ENCODE results near the gene KPNA4. TPM values are rescaled to one million over a fixed set of nuclear protein-coding genes. Genes with fewer than 3 reads are reported as not detected.

The KPNA4 gene
- polyA plus RNA-seq, 3 donors = 4.4 to 14.7 (median 4.5) TPM

GRCh38 chr3:160602259-160602658 lies 36.9 kb upstream of the KPNA4 start:
- Histone ChIP-seq H3K36me3 (replicated peaks in 1 of 2; ENCODE audit: control insufficient read depth in 1 of 2, insufficient read depth in 2 of 2, low read length in 2 of 2) (no peaks in the 10 kb centered on the region), H2AFZ (ENCODE audit: insufficient read depth, low read depth, low read length, poor library complexity, severe bottlenecking) (no peak overlapping the region), H3K27ac (ENCODE audit: low read depth in 1 of 2, low read length in 2 of 2) (no peak overlapping the region), H3K4me1 (ENCODE audit: control insufficient read depth in 1 of 2, insufficient read depth in 2 of 2, low read length in 2 of 2) (no peaks in the 10 kb centered on the region), H4K20me1 (ENCODE audit: insufficient read depth, low read length) (no peaks in the 10 kb centered on the region), H3K4me3 (replicated peaks in 1 of 3; ENCODE audit: low read depth in 2 of 3, low read length in 3 of 3) (no peak overlapping the region), H3K9me3 (replicated peaks in 1 of 2; ENCODE audit: control insufficient read depth in 1 of 2, insufficient read depth in 1 of 2, low read length in 2 of 2) (no peaks in the 10 kb centered on the region), H3K4me2 (replicated peaks; ENCODE audit: extremely low read depth, low read length, poor library complexity, severe bottlenecking) (no peak overlapping the region), H3K27me3 (ENCODE audit: control insufficient read depth in 2 of 2, insufficient read depth in 2 of 2, low read length in 2 of 2) (no peaks in the 10 kb centered on the region), H3K79me2 (ENCODE audit: insufficient read depth, low read length) (no peaks in the 10 kb centered on the region), H3K9ac (ENCODE audit: insufficient read depth, low read length, poor library complexity, severe bottlenecking) (no peak overlapping the region)
- no peak overlapping the region for H3K4me3 Mint-ChIP-seq
- no peaks in the 10 kb centered on the region for H3K36me3 Mint-ChIP-seq
- no peak overlapping the region for H3K27ac Mint-ChIP-seq
- peaks cover 0 to 2% (median 0%) of the 10 kb centered on the region in 7 donors for H3K9me3 Mint-ChIP-seq
- DNase-seq = no peak
- H3K4me1 Mint-ChIP-seq = no peaks in the 10 kb centered on the region
- intact Hi-C loops (cut with micrococcal nuclease) = no loop called here
- no peak for TF ChIP-seq CTCF (IDR thresholded peaks at IDR 0.05)
- H3K27me3 Mint-ChIP-seq (ENCODE audit: low read depth in 3 of 3) = peaks cover 2 to 3% (median 2%) of the 10 kb centered on the region in 3 donors

- Mint-ChIP-seq H3K9me3 (peaks cover 0 to 2% (median 0%) of the 10 kb centered on the region in 7 donors), H3K36me3 (no peaks in the 10 kb centered on the region)
- no peak for DNase-seq
These were observed 35.9 kb upstream of the KPNA4 start for GRCh38 chr3:160601288-160601687.

More at GRCh38 chr3:160601288-160601687, 35.9 kb upstream of the KPNA4 start:
- Histone ChIP-seq H3K79me2 (ENCODE audit: insufficient read depth, low read length) (no peaks in the 10 kb centered on the region), H3K27ac (ENCODE audit: low read depth in 1 of 2, low read length in 2 of 2) (no peak overlapping the region), H3K4me2 (replicated peaks; ENCODE audit: extremely low read depth, low read length, poor library complexity, severe bottlenecking) (no peak overlapping the region), H4K20me1 (ENCODE audit: insufficient read depth, low read length) (no peaks in the 10 kb centered on the region), H2AFZ (ENCODE audit: insufficient read depth, low read depth, low read length, poor library complexity, severe bottlenecking) (no peak overlapping the region), H3K9me3 (replicated peaks in 1 of 2; ENCODE audit: control insufficient read depth in 1 of 2, insufficient read depth in 1 of 2, low read length in 2 of 2) (no peaks in the 10 kb centered on the region), H3K4me3 (replicated peaks in 1 of 3; ENCODE audit: low read depth in 2 of 3, low read length in 3 of 3) (no peak overlapping the region), H3K36me3 (replicated peaks in 1 of 2; ENCODE audit: control insufficient read depth in 1 of 2, insufficient read depth in 2 of 2, low read length in 2 of 2) (no peaks in the 10 kb centered on the region), H3K9ac (ENCODE audit: insufficient read depth, low read length, poor library complexity, severe bottlenecking) (no peak overlapping the region), H3K27me3 (ENCODE audit: control insufficient read depth in 2 of 2, insufficient read depth in 2 of 2, low read length in 2 of 2) (no peaks in the 10 kb centered on the region), H3K4me1 (ENCODE audit: control insufficient read depth in 1 of 2, insufficient read depth in 2 of 2, low read length in 2 of 2) (no peaks in the 10 kb centered on the region)
- no CpG with 5 or more reads among the region's 1 CpG for WGBS (ENCODE audit: insufficient coverage)
- peaks cover 2 to 3% (median 2%) of the 10 kb centered on the region in 3 donors for H3K27me3 Mint-ChIP-seq (ENCODE audit: low read depth in 3 of 3)
- H3K4me1 Mint-ChIP-seq = no peaks in the 10 kb centered on the region
- intact Hi-C loops (cut with micrococcal nuclease) = no loop called here
- no peak overlapping the region for H3K27ac Mint-ChIP-seq
- no peak overlapping the region for H3K4me3 Mint-ChIP-seq
- TF ChIP-seq CTCF (IDR thresholded peaks at IDR 0.05) = no peak

All from CD14-positive monocyte (primary cell).